Stomach (tissue), 9 donors: Measurements from ENCODE around the gene ADORA1. TPM values are rescaled to one million over a fixed set of nuclear protein-coding genes. Genes with fewer than 3 reads are reported as not detected.

Experiments
- DNase-seq, 2 donors: peaks; one replicate each; pipeline versions ENCODE4 v3.0.0 to v3.0.0-alpha.2; 2013 to 2019
- H3K27ac ChIP-seq, 5 donors: fragments of 200-600 bp in 4 of 5; sonication (generic) in 4 of 5; one replicate each; pipeline ENCODE4 v1.5.1; 2013 to 2019; ENCODE audit warnings: mild to moderate bottlenecking in 1 of 5, moderate library complexity in 1 of 5
- H3K27me3 ChIP-seq, 3 donors: fragments of 200-600 bp; sonication (generic); one replicate each; pipeline ENCODE4 v1.5.1; 2017 to 2019; ENCODE audit warnings: mixed run types in 1 of 3
- H3K36me3 ChIP-seq, 4 donors: fragments of 200-600 bp; sonication (generic); 1 replicate in 3 of 4; 2 replicates in 1 of 4; pipeline ENCODE4 v1.5.1; 2016 to 2019
- H3K4me1 ChIP-seq, 4 donors: fragments of 200-600 bp; sonication (generic); one replicate each; pipeline ENCODE4 v1.5.1; 2016 to 2019
- H3K4me3 ChIP-seq, 4 donors: fragments of 200-600 bp; sonication (generic) in 3 of 4; one replicate each; pipeline ENCODE4 v1.5.1; 2016 to 2019; ENCODE audit warnings: mild to moderate bottlenecking in 1 of 4
- H3K9me3 ChIP-seq, 4 donors: fragments of 200-600 bp; sonication (generic); one replicate each; pipeline ENCODE4 v1.5.1; 2016 to 2019
- EP300 ChIP-seq: sonication (generic); formaldehyde crosslinking; IDR thresholded peaks from one replicate; pipeline ENCODE4 v1.6.1; 2017; ENCODE audit warnings: antibody characterized with exemption
- POLR2A ChIP-seq, 4 donors: fragments of 450-650 bp; IDR thresholded peaks; one replicate each; pipeline ENCODE4 v1.6.1; 2016; ENCODE audit warnings: antibody characterized with exemption in 4 of 4, control low read depth in 2 of 4, mild to moderate bottlenecking in 1 of 4, moderate library complexity in 1 of 4
- POLR2AphosphoS5 ChIP-seq, 3 donors: sonication (generic); formaldehyde crosslinking; IDR thresholded peaks; one replicate each; pipeline ENCODE4 v1.6.1; 2016; ENCODE audit warnings: antibody characterized with exemption in 3 of 3
- WGBS, 5 donors: extraction: QIAGEN DNeasy Blood & Tissue Kit in 3 of 5; methylation state at CpG; one replicate each; pipeline versions ENCODE4 v1.1.5 to v1.1.7; 2013 to 2018; 5-methylcytosine and 5-hydroxymethylcytosine counted together
- intact Hi-C: fragments of 100-400 bp; cut with DNase I; formaldehyde crosslinking; loops from one replicate; pipeline ENCODE4 v1.15.1; 2023; ENCODE audit warnings: low total_unique reads
- polyA plus RNA-seq, 3 donors: library from polyadenylated mRNA; stranded (reverse); fragments of 200-250 nt; gene quantifications; one replicate each; pipeline ENCODE4 v1.2.3, GENCODE V29; 2013
- total RNA-seq, 5 donors: library from RNA; depleted of rRNA; stranded (reverse); fragments of >200 nt; gene quantifications; one replicate each; pipeline versions ENCODE4 v1.1.0 to v1.2.3, GENCODE V29; 2014 to 2016
- TF ChIP-seq, protein P1 (sequence below), 7 experiments: fragments of 450-650 bp in 4 of 7; fragments of 200-600 bp in 3 of 7; sonication (generic) in 3 of 7; IDR thresholded peaks; one replicate each; pipeline ENCODE4 v1.5.1; 2016 to 2019; ENCODE audit warnings: antibody characterized with exemption in 7 of 7, control low read depth in 2 of 7, mild to moderate bottlenecking in 1 of 7
- donor health status: healthy with polysubstance abuse.
- donor health status: Bipolar disorder and iron deficiency.
- donor health status: healthy.

The ADORA1 gene
- total and polyA plus RNA-seq, 8 donors, result 0.18 to 4.2 (median 2.1) TPM; not detected in 2

- WGBS, 5 donors, result 80 to 90% (median 86%) methylated on average over 9 of the region's 9 CpGs
- H3K4me1 ChIP-seq, result no peaks in the 10 kb centered on the region
Measured at GRCh38 chr1:203158960-203159665, 31.6 kb downstream of the ADORA1 start.

GRCh38 chr1:203159844-203160243 lies 32.3 kb downstream of the ADORA1 start:
- intact Hi-C loops, result no loop called here
- DNase-seq, result no peak
- 71 to 82% (median 74%) methylated on average over 1 of the region's 1 CpG for WGBS, 5 donors
- no peak overlapping the region for H3K27ac ChIP-seq
- H3K4me3 ChIP-seq, result no peak overlapping the region
- TF ChIP-seq POLR2A (IDR thresholded peaks at IDR 0.05) (no peak), POLR2AphosphoS5 (IDR thresholded peaks at IDR 0.05) (no peak), EP300 (no peak)
- TF ChIP-seq, protein P1, sequence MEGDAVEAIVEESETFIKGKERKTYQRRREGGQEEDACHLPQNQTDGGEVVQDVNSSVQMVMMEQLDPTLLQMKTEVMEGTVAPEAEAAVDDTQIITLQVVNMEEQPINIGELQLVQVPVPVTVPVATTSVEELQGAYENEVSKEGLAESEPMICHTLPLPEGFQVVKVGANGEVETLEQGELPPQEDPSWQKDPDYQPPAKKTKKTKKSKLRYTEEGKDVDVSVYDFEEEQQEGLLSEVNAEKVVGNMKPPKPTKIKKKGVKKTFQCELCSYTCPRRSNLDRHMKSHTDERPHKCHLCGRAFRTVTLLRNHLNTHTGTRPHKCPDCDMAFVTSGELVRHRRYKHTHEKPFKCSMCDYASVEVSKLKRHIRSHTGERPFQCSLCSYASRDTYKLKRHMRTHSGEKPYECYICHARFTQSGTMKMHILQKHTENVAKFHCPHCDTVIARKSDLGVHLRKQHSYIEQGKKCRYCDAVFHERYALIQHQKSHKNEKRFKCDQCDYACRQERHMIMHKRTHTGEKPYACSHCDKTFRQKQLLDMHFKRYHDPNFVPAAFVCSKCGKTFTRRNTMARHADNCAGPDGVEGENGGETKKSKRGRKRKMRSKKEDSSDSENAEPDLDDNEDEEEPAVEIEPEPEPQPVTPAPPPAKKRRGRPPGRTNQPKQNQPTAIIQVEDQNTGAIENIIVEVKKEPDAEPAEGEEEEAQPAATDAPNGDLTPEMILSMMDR (IDR thresholded peaks at IDR 0.05), result no peak
- no peaks in the 10 kb centered on the region for H3K9me3 ChIP-seq
- H3K4me1 ChIP-seq, result no peaks in the 10 kb centered on the region
- H3K27me3 ChIP-seq, result peaks cover 0 to 12% (median 0%) of the 10 kb centered on the region in 3 donors
- no peaks in the 10 kb centered on the region for H3K36me3 ChIP-seq

More at GRCh38 chr1:203158960-203159665, 31.6 kb downstream of the ADORA1 start:
- Histone ChIP-seq H3K4me3 (no peak overlapping the region), H3K27ac (no peak overlapping the region), H3K36me3 (no peaks in the 10 kb centered on the region), H3K9me3 (no peaks in the 10 kb centered on the region), H3K27me3 (peaks cover 0 to 12% (median 0%) of the 10 kb centered on the region in 3 donors)
- DNase-seq, result peak in 1 of 2 donors; percentile 39
- intact Hi-C loops, result no loop called here
- no peak for TF ChIP-seq EP300

DNA sequence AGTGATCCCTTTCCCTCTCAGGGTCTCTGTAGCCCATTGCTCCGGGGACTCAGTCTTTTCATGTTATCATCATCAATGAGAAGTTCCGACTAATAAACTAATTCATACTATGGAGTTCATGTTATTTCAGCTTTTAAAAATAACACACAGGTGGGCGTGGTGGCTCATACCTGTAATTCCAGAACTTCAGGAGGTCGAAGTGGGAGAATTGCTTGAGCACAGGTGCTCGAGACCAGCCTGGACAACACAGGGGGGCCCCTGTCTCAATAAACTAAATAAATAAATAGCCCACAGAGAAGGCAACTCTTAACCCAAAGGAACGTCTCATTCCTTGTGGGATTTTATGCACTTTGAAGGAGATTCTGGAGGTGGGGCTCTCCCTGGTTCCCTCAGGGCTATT lies 33.6 kb downstream of the ADORA1 start:
- no peaks in the 10 kb centered on the region for H3K36me3 ChIP-seq
- DNase-seq, result no peak
- WGBS, 5 donors, result 50 to 71% (median 56%) methylated on average over 6 of the region's 6 CpGs
- H3K9me3 ChIP-seq, result no peaks in the 10 kb centered on the region
- intact Hi-C loops, result no loop called here
- H3K4me1 ChIP-seq, result peaks cover 0 to 1% (median 0%) of the 10 kb centered on the region in 4 donors
- no peak overlapping the region for H3K27ac ChIP-seq
- TF ChIP-seq POLR2AphosphoS5 (IDR thresholded peaks at IDR 0.05) (no peak), POLR2A (IDR thresholded peaks at IDR 0.05) (no peak), EP300 (no peak)
- TF ChIP-seq, protein P1 (IDR thresholded peaks at IDR 0.05), result no peak
- H3K27me3 ChIP-seq, result peaks cover 0 to 12% (median 0%) of the 10 kb centered on the region in 3 donors
- no peak overlapping the region for H3K4me3 ChIP-seq

- Histone ChIP-seq H3K36me3 (no peaks in the 10 kb centered on the region), H3K4me1 (peaks cover 0 to 7% (median 0%) of the 10 kb centered on the region in 4 donors), H3K9me3 (no peaks in the 10 kb centered on the region), H3K27ac (no peak overlapping the region), H3K27me3 (peaks cover 0 to 12% (median 0%) of the 10 kb centered on the region in 3 donors), H3K4me3 (no peak overlapping the region)
- no peak for TF ChIP-seq EP300
- TF ChIP-seq POLR2A (IDR thresholded peaks at IDR 0.05), result no peak
- TF ChIP-seq, protein P1 (IDR thresholded peaks at IDR 0.05), result no peak
- no peak for TF ChIP-seq POLR2AphosphoS5 (IDR thresholded peaks at IDR 0.05)
- intact Hi-C loops, result no loop called here
- 86 to 92% (median 90%) methylated on average over 11 of the region's 11 CpGs for WGBS, 5 donors
- DNase-seq, result no peak
Measured at GRCh38 chr1:203161703-203162102, 34.2 kb downstream of the ADORA1 start.

DNA sequence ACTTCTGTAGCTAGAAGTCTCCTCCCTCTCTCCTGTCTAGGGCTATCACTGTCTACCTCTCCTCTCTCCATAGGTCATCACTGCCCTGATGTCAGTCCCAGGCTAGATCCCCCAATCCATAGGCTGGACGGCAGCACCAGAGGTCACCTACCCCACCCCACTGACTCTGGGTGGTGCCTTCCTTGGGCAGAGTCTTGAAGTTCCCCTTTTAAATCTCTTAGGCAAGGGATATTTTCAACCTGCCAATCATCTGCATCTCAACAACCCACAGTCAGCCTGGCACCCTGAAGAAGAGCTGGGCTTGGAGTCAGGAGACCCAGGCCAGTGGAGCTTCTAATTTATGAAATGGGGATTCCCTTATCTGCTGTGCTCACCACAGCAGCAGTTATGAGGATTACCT lies 34.9 kb downstream of the ADORA1 start:
- DNase-seq, result no peak
- Histone ChIP-seq H3K27me3 (peaks cover 0 to 12% (median 0%) of the 10 kb centered on the region in 3 donors), H3K4me3 (no peak overlapping the region), H3K36me3 (no peaks in the 10 kb centered on the region), H3K9me3 (no peaks in the 10 kb centered on the region), H3K4me1 (peaks cover 0 to 9% (median 0%) of the 10 kb centered on the region in 4 donors), H3K27ac (no peak overlapping the region)
- TF ChIP-seq, protein P1 (IDR thresholded peaks at IDR 0.05), result no peak
- no peak for TF ChIP-seq POLR2A (IDR thresholded peaks at IDR 0.05)
- intact Hi-C loops, result no loop called here
- 64 to 78% (median 69%) methylated on average over 1 of the region's 1 CpG for WGBS, 5 donors
